BE2C (cell line): ENCODE data around the gene RPSA.

Experiments used
- DNase-seq: peaks from one replicate; pipeline ENCODE4 v3.0.0-alpha.2; 2020
- H3K27me3 ChIP-seq: fragments of 250-450 bp; sonication (Bioruptor Pico); 2 replicates; pipeline ENCODE4 v1.5.1; 2020; ENCODE audit warnings: mild to moderate bottlenecking
- H3K36me3 ChIP-seq: fragments of 250-450 bp; sonication (Bioruptor Pico); 2 replicates; pipeline ENCODE4 v1.5.1; 2020; ENCODE audit warnings: mild to moderate bottlenecking
- H3K4me1 ChIP-seq: fragments of 250-450 bp; sonication (Bioruptor Pico); 2 replicates; pipeline ENCODE4 v1.5.1; 2020
- H3K4me3 ChIP-seq: 2 replicates; pipeline ENCODE4 v1.5.1; 2011; ENCODE audit warnings: low read depth, low read length
- H3K9me3 ChIP-seq: fragments of 250-450 bp; sonication (Bioruptor Pico); 2 replicates; pipeline ENCODE4 v1.5.1; 2020
- TF ChIP-seq, protein P1 (sequence below): IDR thresholded peaks from 2 replicates; pipeline ENCODE4 v1.5.1; 2012; ENCODE audit warnings: mild to moderate bottlenecking, low read depth, low read length

Gene RPSA

DNA sequence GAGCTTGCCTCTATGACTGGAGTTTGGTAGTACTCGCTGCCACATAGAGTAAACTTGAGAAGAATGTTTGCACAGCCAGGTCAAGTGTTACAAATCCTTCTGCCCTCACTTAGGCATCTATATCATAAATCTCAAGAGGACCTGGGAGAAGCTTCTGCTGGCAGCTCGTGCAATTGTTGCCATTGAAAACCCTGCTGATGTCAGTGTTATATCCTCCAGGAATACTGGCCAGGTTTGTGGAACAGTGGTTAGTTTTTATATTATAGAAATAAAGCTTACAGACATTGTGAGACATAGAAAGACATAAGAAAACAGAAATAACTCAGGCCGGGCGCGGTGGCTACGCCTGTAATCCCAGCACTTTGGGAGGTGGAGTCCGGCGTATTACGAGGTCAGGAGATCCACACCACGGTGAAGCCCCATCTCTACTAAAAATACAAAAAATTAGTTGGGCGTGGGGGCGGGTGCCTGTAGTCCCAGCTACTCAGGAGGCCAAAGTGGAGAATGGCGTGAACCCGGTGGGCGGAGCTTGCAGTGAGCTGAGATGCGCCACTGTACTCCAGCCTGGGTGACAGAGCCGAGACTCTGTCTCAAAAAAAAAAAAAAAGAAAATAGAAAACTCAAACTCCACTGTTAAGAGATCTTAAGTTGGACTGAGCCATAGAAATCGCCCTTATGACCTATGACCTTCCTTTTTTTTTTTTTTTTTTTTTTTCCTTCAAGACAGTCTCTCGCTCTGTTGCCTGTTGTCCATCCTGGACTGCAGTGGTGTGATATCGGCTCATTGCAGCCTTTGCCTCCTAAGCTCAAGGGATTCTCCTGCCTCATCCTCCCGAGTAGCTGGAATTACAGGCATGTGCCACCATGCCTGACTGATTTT is 2.2 kb downstream of the RPSA start:
- DNase-seq = peak; percentile 16
- Histone ChIP-seq H3K4me3 (peak overlapping the region; percentile 87), H3K27me3 (no peaks in the 10 kb centered on the region), H3K36me3 (peaks cover 63% of the 10 kb centered on the region), H3K9me3 (no peaks in the 10 kb centered on the region), H3K4me1 (no peaks in the 10 kb centered on the region)
- TF ChIP-seq, protein P1, sequence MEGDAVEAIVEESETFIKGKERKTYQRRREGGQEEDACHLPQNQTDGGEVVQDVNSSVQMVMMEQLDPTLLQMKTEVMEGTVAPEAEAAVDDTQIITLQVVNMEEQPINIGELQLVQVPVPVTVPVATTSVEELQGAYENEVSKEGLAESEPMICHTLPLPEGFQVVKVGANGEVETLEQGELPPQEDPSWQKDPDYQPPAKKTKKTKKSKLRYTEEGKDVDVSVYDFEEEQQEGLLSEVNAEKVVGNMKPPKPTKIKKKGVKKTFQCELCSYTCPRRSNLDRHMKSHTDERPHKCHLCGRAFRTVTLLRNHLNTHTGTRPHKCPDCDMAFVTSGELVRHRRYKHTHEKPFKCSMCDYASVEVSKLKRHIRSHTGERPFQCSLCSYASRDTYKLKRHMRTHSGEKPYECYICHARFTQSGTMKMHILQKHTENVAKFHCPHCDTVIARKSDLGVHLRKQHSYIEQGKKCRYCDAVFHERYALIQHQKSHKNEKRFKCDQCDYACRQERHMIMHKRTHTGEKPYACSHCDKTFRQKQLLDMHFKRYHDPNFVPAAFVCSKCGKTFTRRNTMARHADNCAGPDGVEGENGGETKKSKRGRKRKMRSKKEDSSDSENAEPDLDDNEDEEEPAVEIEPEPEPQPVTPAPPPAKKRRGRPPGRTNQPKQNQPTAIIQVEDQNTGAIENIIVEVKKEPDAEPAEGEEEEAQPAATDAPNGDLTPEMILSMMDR = no peak

- no peak for DNase-seq
- Histone ChIP-seq H3K36me3 (peaks cover 70% of the 10 kb centered on the region), H3K4me1 (no peaks in the 10 kb centered on the region), H3K9me3 (no peaks in the 10 kb centered on the region), H3K4me3 (peak overlapping the region; percentile 87), H3K27me3 (no peaks in the 10 kb centered on the region)
- TF ChIP-seq, protein P1 = no peak
These were observed 3.1 kb downstream of the RPSA start for GRCh38 chr3:39409514-39410136.

DNA sequence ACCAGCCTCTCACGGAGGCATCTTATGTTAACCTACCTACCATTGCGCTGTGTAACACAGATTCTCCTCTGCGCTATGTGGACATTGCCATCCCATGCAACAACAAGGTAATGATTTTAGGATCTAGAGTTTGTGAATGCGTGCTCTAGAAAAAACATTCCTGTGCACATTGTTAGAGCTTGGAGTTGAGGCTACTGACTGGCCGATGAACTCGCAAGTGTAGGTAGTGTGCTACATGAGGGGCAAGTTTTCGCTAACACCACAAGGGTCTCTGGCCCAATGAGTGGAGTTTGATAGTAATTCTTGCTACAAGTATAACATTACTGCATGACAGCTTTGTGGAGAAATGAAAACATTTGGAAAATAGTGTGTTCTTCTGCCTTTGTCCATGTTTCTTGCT is 4.4 kb downstream of the RPSA start:
- Histone ChIP-seq H3K27me3 (no peaks in the 10 kb centered on the region), H3K4me3 (no peak overlapping the region), H3K4me1 (no peaks in the 10 kb centered on the region), H3K36me3 (peaks cover 70% of the 10 kb centered on the region), H3K9me3 (no peaks in the 10 kb centered on the region)
- TF ChIP-seq, protein P1 = no peak
- no peak for DNase-seq

DNA sequence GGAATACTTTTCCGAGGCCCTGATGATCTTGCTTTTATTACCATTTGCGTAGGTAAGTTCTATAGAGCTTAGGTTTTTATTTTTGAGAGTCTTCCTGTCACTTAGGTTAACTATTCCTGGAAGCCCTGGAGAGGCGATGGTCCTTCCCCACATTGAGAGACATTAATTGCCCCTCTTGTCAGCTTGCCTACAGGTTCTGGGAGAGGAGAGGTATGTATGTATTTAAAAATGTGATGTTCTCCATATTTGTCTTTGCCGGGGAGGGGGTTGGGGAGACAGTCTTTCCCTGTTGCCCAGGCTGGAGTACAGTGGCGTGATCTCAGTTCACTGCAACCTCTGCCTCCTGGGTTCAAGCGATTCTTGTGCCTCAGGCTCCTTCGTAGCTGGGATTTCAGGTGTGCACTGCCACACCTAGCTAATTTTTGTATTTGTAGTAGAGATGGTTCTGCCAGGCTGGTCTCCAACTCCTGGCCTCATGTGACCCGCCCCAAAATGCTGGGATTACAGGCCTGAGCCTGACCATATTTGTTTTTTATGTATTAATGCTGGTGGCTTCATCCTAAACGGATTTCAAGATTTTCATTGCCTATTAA is 6.2 kb downstream of the RPSA start:
- TF ChIP-seq, protein P1 = no peak
- Histone ChIP-seq H3K9me3 (no peaks in the 10 kb centered on the region), H3K4me3 (no peak overlapping the region), H3K4me1 (peaks cover 2% of the 10 kb centered on the region; the same call in 1 of the 2 replicates), H3K27me3 (no peaks in the 10 kb centered on the region), H3K36me3 (peaks cover 62% of the 10 kb centered on the region)
- no peak for DNase-seq

- TF ChIP-seq, protein P1 = no peak
- Histone ChIP-seq H3K36me3 (peaks cover 51% of the 10 kb centered on the region), H3K4me1 (peaks cover 2% of the 10 kb centered on the region; the same call in 1 of the 2 replicates), H3K9me3 (no peaks in the 10 kb centered on the region), H3K4me3 (no peak overlapping the region), H3K27me3 (no peaks in the 10 kb centered on the region)
- no peak for DNase-seq
These were observed 7.3 kb downstream of the RPSA start for GRCh38 chr3:39413691-39414420.
